Thyroid gland (tissue), 4 donors: ENCODE measurements around the gene JMJD1C.

Experiments used
- CTCF ChIP-seq, 6 experiments: fragments of 200-600 bp in 3 of 6; fragments of 450-650 bp in 3 of 6; sonication (generic) in 3 of 6; IDR thresholded peaks; one replicate each; pipeline ENCODE4 v1.5.1; 2016 to 2019; ENCODE audit warnings: antibody characterized with exemption in 6 of 6, mild to moderate bottlenecking in 2 of 6, inconsistent platforms in 1 of 6, moderate library complexity in 1 of 6
- POLR2A ChIP-seq, 2 donors: fragments of 450-650 bp; IDR thresholded peaks; one replicate each; pipeline ENCODE4 v1.6.1; 2017; ENCODE audit warnings: antibody characterized with exemption in 2 of 2, mild to moderate bottlenecking in 2 of 2, moderate library complexity in 1 of 2

- TF ChIP-seq CTCF (IDR thresholded peaks at IDR 0.05) (no peak), POLR2A (IDR thresholded peaks at IDR 0.05) (no peak)
Measured at GRCh38 chr10:63320683-63321082, 145.1 kb downstream of the JMJD1C start.
